OCI-LY1 (cell line): ENCODE measurements around the gene MANF.
"Not testable (repeated sequence)": the region's sequence is repeated elsewhere in the genome, so short reads cannot be mapped to it uniquely, and the experiment has no call there.

ENCODE experiments used
- H2AFZ ChIP-seq: fragments of 200-600 bp; sonication (generic), shearing (Covaris generic); 2 replicates; pipeline ENCODE4 v1.6.0; 2014; ENCODE audit warnings: antibody characterized with exemption, mild to moderate bottlenecking, low read length
- H3F3A ChIP-seq: fragments of 200-600 bp; sonication (generic), shearing (Covaris generic); 2 replicates; pipeline ENCODE4 v1.6.0; 2014; ENCODE audit warnings: mild to moderate bottlenecking, antibody characterized with exemption, low read length, moderate library complexity; ENCODE audit not compliant: insufficient read depth
- H3K27ac ChIP-seq: fragments of 200-600 bp; sonication (generic); 2 replicates; pipeline ENCODE4 v1.5.1; 2014; ENCODE audit warnings: low read length, mixed run types, mild to moderate bottlenecking, low read depth; ENCODE audit not compliant: poor library complexity, severe bottlenecking
- H3K27me3 ChIP-seq: fragments of 200-600 bp; sonication (generic); 2 replicates; pipeline ENCODE4 v1.6.0; 2014; ENCODE audit warnings: antibody characterized with exemption, mild to moderate bottlenecking, low read length, moderate library complexity; ENCODE audit not compliant: insufficient read depth
- H3K36me3 ChIP-seq: fragments of 200-600 bp; sonication (generic); 2 replicates; pipeline ENCODE4 v1.6.1; 2014; ENCODE audit warnings: mild to moderate bottlenecking, antibody characterized with exemption, low read length, moderate library complexity, mixed read lengths; ENCODE audit not compliant: insufficient read depth
- H3K4me1 ChIP-seq: fragments of 200-600 bp; sonication (generic); 2 replicates; pipeline ENCODE4 v1.5.1; 2014; ENCODE audit warnings: mild to moderate bottlenecking, low read length, moderate library complexity; ENCODE audit not compliant: insufficient read depth, severe bottlenecking
- H3K4me2 ChIP-seq: fragments of 200-600 bp; sonication (generic), shearing (Covaris generic); 2 replicates; pipeline ENCODE4 v1.6.1; 2014; ENCODE audit warnings: low read length
- H3K4me3 ChIP-seq: fragments of 200-600 bp; sonication (generic); 2 replicates; pipeline ENCODE4 v1.5.1; 2014; ENCODE audit warnings: low read length, low read depth, mild to moderate bottlenecking, mixed read lengths; ENCODE audit not compliant: poor library complexity, severe bottlenecking
- H3K79me2 ChIP-seq: fragments of 200-600 bp; shearing (Covaris generic); 2 replicates; pipeline ENCODE4 v1.6.1; 2016; ENCODE audit warnings: mixed run types, low read length, mixed read lengths; ENCODE audit not compliant: insufficient read depth
- H3K9ac ChIP-seq: fragments of 200-600 bp; sonication (generic), shearing (Covaris generic); 2 replicates; pipeline ENCODE4 v1.6.1; 2014; ENCODE audit warnings: mild to moderate bottlenecking, low read length, mixed read lengths
- H3K9me2 ChIP-seq: fragments of 200-600 bp; sonication (generic), shearing (Covaris generic); 2 replicates; pipeline ENCODE4 v1.6.1; 2014; ENCODE audit warnings: low read depth, mild to moderate bottlenecking, low read length, mixed read lengths
- H3K9me3 ChIP-seq: fragments of 200-600 bp; shearing (Covaris generic); 2 replicates; pipeline ENCODE4 v1.6.1; 2014; ENCODE audit warnings: low read length, mixed read lengths
- H4K20me1 ChIP-seq: fragments of 200-600 bp; sonication (generic), shearing (Covaris generic); 2 replicates; pipeline ENCODE4 v1.6.0; 2016; ENCODE audit warnings: mild to moderate bottlenecking, low read length; ENCODE audit not compliant: insufficient read depth
- EZH2 ChIP-seq: fragments of 200-600 bp; sonication (generic), shearing (Covaris generic); IDR thresholded peaks from 2 replicates; pipeline ENCODE4 v1.8.0; 2017; ENCODE audit warnings: borderline replicate concordance, mixed run types, mild to moderate bottlenecking, antibody characterized with exemption, low read length, moderate library complexity, mixed read lengths
- TF ChIP-seq, protein P1 (sequence below): fragments of 200-600 bp; sonication (generic), shearing (Covaris generic); IDR thresholded peaks from 2 replicates; pipeline ENCODE4 v1.5.1; 2017; ENCODE audit warnings: mild to moderate bottlenecking, antibody characterized with exemption, low read length, moderate library complexity, mixed read lengths

The MANF gene

DNA sequence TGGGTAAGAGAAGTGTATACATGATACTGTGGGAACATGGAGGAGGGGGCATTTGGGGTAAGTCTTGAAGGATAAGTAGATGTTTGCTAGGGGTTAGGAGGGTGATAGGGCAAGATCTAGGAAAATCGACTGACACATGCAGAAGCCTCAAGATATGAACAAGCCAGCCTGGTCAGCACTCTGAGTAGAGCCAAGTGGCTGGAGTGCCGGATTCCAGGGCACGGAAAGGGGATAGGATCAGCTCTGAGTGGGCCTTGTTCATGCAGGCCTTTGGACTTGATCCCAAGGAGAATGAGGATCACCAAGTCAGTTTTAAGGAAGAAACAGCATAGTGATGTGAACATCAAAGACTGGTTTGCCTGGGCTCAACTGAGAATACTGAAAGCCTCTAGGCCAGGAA is 24.3 kb upstream of the MANF start:
- Histone ChIP-seq H3K27ac (no peak overlapping the region), H3K4me1 (no peaks in the 10 kb centered on the region), H3K4me2 (no peak overlapping the region), H3K9ac (no peak overlapping the region), H3K9me2 (no peaks in the 10 kb centered on the region), H3K9me3 (no peaks in the 10 kb centered on the region), H3K4me3 (no peak overlapping the region), H3K36me3 (no peaks in the 10 kb centered on the region), H3F3A (no peaks in the 10 kb centered on the region), H3K79me2 (no peaks in the 10 kb centered on the region), H2AFZ (no peak overlapping the region), H3K27me3 (no peaks in the 10 kb centered on the region), H4K20me1 (no peaks in the 10 kb centered on the region)
- no peak for TF ChIP-seq EZH2
- TF ChIP-seq, protein P1, sequence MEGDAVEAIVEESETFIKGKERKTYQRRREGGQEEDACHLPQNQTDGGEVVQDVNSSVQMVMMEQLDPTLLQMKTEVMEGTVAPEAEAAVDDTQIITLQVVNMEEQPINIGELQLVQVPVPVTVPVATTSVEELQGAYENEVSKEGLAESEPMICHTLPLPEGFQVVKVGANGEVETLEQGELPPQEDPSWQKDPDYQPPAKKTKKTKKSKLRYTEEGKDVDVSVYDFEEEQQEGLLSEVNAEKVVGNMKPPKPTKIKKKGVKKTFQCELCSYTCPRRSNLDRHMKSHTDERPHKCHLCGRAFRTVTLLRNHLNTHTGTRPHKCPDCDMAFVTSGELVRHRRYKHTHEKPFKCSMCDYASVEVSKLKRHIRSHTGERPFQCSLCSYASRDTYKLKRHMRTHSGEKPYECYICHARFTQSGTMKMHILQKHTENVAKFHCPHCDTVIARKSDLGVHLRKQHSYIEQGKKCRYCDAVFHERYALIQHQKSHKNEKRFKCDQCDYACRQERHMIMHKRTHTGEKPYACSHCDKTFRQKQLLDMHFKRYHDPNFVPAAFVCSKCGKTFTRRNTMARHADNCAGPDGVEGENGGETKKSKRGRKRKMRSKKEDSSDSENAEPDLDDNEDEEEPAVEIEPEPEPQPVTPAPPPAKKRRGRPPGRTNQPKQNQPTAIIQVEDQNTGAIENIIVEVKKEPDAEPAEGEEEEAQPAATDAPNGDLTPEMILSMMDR = no peak

DNA sequence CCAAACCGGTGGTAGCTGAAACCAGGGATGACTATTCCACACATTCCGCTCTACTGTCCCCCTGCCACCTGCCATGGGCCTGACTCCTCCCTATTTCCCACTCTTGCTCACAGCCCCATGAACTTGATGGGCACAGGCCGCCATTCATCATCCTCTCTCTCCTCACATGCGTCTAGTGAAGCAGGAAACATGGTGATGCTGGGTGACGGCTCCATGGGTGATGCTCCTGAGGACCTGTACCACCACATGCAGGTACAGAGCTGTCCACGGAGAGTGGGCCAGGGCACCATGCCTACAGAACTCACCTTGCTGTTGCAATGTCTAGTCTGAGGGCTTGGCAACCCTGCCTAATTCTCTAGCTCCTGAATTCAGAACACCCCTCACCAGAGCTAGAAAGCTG is 23.3 kb upstream of the MANF start:
- H3K9me2 ChIP-seq = no peaks in the 10 kb centered on the region
- H4K20me1 ChIP-seq = no peaks in the 10 kb centered on the region
- H3K36me3 ChIP-seq = no peaks in the 10 kb centered on the region
- H2AFZ ChIP-seq = no peak overlapping the region
- no peaks in the 10 kb centered on the region for H3K4me1 ChIP-seq
- H3F3A ChIP-seq = no peaks in the 10 kb centered on the region
- no peaks in the 10 kb centered on the region for H3K9me3 ChIP-seq
- no peak for TF ChIP-seq EZH2
- TF ChIP-seq, protein P1 = no peak
- no peaks in the 10 kb centered on the region for H3K79me2 ChIP-seq
- no peaks in the 10 kb centered on the region for H3K27me3 ChIP-seq
- H3K4me3 ChIP-seq = no peak overlapping the region
- H3K27ac ChIP-seq = no peak overlapping the region
- H3K4me2 ChIP-seq = no peak overlapping the region
- no peak overlapping the region for H3K9ac ChIP-seq

DNA sequence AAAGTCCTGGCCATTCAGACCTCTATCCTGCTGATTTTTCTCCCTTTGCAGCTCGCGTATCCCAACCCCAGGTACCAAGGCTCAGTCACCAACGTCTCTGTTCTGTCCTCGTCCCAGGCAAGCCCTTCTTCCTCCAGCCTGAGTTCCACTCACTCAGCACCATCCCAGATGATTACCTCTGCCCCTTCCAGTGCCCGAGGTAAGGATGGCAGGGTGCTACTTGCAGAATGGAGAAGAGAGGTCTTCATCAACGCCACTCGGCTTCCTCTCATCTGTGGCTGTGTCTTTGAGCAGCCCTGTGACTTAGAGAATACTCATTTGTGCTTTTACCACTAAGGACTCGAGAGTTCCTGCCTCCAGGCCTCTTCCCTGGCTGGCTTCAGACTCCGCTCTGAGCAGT is 22.6 kb upstream of the MANF start:
- Histone ChIP-seq H3K79me2 (no peaks in the 10 kb centered on the region), H3K9me2 (no peaks in the 10 kb centered on the region), H3K36me3 (no peaks in the 10 kb centered on the region), H3F3A (no peaks in the 10 kb centered on the region), H3K9ac (no peak overlapping the region), H3K4me3 (no peak overlapping the region), H3K4me2 (no peak overlapping the region), H3K27ac (no peak overlapping the region), H3K27me3 (no peaks in the 10 kb centered on the region), H4K20me1 (no peaks in the 10 kb centered on the region), H2AFZ (no peak overlapping the region), H3K4me1 (no peaks in the 10 kb centered on the region), H3K9me3 (no peaks in the 10 kb centered on the region)
- no peak for TF ChIP-seq EZH2
- TF ChIP-seq, protein P1 = no peak

DNA sequence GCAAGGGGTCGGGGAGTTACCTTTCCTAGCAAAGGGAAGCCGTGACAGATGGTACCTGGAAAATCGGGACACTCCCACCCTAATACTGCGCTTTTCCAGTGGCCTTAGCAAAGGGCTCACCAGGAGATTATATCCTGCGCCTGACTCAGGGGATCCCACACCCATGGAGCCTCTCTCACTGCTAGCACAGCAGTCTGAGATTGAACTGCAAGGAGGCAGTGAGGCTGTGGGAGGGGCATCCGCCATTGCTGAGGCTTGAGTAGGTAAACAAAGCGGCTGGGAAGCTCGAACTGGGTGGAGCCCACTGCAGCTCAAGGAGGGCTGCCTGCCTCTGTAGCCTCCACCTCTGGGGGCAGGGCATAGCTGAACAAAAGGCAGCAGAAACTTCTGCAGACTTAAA is 16.8 kb upstream of the MANF start:
- not testable (repeated sequence) for H3K4me2 ChIP-seq, H3K4me3 ChIP-seq, H4K20me1 ChIP-seq, H3K4me1 ChIP-seq, H3K27ac ChIP-seq, H3K79me2 ChIP-seq, H3K36me3 ChIP-seq, H2AFZ ChIP-seq, H3K9ac ChIP-seq, H3K9me2 ChIP-seq, H3F3A ChIP-seq, H3K9me3 ChIP-seq, H3K27me3 ChIP-seq
